ENCODE measurements around the gene ILK. TPM values are rescaled to one million over a fixed set of nuclear protein-coding genes. Genes with fewer than 3 reads are reported as not detected.

Gene ILK
- total RNA-seq, 4 donors from 2014 or later, result 59.8 to 83.8 (median 71.5) TPM

GRCh38 chr11:6623391-6624363, 20.1 kb downstream of the ILK start:
- DNase-seq (ENCODE audit: low spot score in 2 of 2), result no peak
- H3K27me3 ChIP-seq, result no peaks in the 10 kb centered on the region
- TF ChIP-seq POLR2AphosphoS5 (IDR thresholded peaks at IDR 0.05), result no peak
- TF ChIP-seq POLR2A (IDR thresholded peaks at IDR 0.05), result no peak
- TF ChIP-seq, protein P1, sequence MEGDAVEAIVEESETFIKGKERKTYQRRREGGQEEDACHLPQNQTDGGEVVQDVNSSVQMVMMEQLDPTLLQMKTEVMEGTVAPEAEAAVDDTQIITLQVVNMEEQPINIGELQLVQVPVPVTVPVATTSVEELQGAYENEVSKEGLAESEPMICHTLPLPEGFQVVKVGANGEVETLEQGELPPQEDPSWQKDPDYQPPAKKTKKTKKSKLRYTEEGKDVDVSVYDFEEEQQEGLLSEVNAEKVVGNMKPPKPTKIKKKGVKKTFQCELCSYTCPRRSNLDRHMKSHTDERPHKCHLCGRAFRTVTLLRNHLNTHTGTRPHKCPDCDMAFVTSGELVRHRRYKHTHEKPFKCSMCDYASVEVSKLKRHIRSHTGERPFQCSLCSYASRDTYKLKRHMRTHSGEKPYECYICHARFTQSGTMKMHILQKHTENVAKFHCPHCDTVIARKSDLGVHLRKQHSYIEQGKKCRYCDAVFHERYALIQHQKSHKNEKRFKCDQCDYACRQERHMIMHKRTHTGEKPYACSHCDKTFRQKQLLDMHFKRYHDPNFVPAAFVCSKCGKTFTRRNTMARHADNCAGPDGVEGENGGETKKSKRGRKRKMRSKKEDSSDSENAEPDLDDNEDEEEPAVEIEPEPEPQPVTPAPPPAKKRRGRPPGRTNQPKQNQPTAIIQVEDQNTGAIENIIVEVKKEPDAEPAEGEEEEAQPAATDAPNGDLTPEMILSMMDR (IDR thresholded peaks at IDR 0.05), result no peak
- TF ChIP-seq EP300 (IDR thresholded peaks at IDR 0.05), result no peak
- H3K4me3 ChIP-seq, result no peak overlapping the region
- no peaks in the 10 kb centered on the region for H3K9me3 ChIP-seq
- peaks cover 9% of the 10 kb centered on the region for H3K4me1 ChIP-seq
- WGBS, result 87% methylated on average over 17 of the region's 31 CpGs
- no peak overlapping the region for H3K27ac ChIP-seq
- peaks cover 45% of the 10 kb centered on the region for H3K36me3 ChIP-seq

GRCh38 chr11:6625156-6625831, 21.7 kb downstream of the ILK start:
- no peak overlapping the region for H3K4me3 ChIP-seq
- WGBS, result 92% methylated on average over 9 of the region's 12 CpGs
- H3K4me1 ChIP-seq, result peaks cover 4% of the 10 kb centered on the region
- H3K27me3 ChIP-seq, result no peaks in the 10 kb centered on the region
- H3K9me3 ChIP-seq, result no peaks in the 10 kb centered on the region
- no peak for DNase-seq (ENCODE audit: low spot score in 2 of 2)
- peaks cover 59% of the 10 kb centered on the region for H3K36me3 ChIP-seq
- no peak overlapping the region for H3K27ac ChIP-seq
- TF ChIP-seq POLR2A (IDR thresholded peaks at IDR 0.05), result no peak

- DNase-seq (ENCODE audit: low spot score in 2 of 2), result no peak
- Histone ChIP-seq H3K4me3 (no peak overlapping the region), H3K27ac (no peak overlapping the region), H3K4me1 (peaks cover 8% of the 10 kb centered on the region), H3K36me3 (peaks cover 64% of the 10 kb centered on the region), H3K9me3 (no peaks in the 10 kb centered on the region), H3K27me3 (peaks cover 3% of the 10 kb centered on the region)
- no peak for TF ChIP-seq POLR2A (IDR thresholded peaks at IDR 0.05)
- TF ChIP-seq, protein P1 (IDR thresholded peaks at IDR 0.05), result no peak
- TF ChIP-seq POLR2AphosphoS5 (IDR thresholded peaks at IDR 0.05), result no peak
- no peak for TF ChIP-seq EP300 (IDR thresholded peaks at IDR 0.05)
- WGBS, result 78% methylated on average over 15 of the region's 17 CpGs
Observed at GRCh38 chr11:6625832-6626420, 22.4 kb downstream of the ILK start.

GRCh38 chr11:6626971-6627761, 23.6 kb downstream of the ILK start:
- no peak for TF ChIP-seq EP300 (IDR thresholded peaks at IDR 0.05)
- no peak for TF ChIP-seq POLR2A (IDR thresholded peaks at IDR 0.05)
- TF ChIP-seq, protein P1 (IDR thresholded peaks at IDR 0.05), result no peak
- TF ChIP-seq POLR2AphosphoS5 (IDR thresholded peaks at IDR 0.05), result no peak
- H3K9me3 ChIP-seq, result no peaks in the 10 kb centered on the region
- peaks cover 8% of the 10 kb centered on the region for H3K4me1 ChIP-seq
- no peak for DNase-seq (ENCODE audit: low spot score in 2 of 2)
- H3K27ac ChIP-seq, result no peak overlapping the region
- H3K36me3 ChIP-seq, result peaks cover 73% of the 10 kb centered on the region
- H3K4me3 ChIP-seq, result no peak overlapping the region
- H3K27me3 ChIP-seq, result peaks cover 3% of the 10 kb centered on the region
- WGBS, result 82% methylated on average over 10 of the region's 19 CpGs

- no peak for DNase-seq (ENCODE audit: low spot score in 2 of 2)
- no peak for TF ChIP-seq EP300 (IDR thresholded peaks at IDR 0.05)
- no peak for TF ChIP-seq POLR2A (IDR thresholded peaks at IDR 0.05)
- TF ChIP-seq POLR2AphosphoS5 (IDR thresholded peaks at IDR 0.05), result no peak
- TF ChIP-seq, protein P1 (IDR thresholded peaks at IDR 0.05), result no peak
- Histone ChIP-seq H3K27ac (no peak overlapping the region), H3K4me1 (peaks cover 8% of the 10 kb centered on the region), H3K36me3 (peaks cover 80% of the 10 kb centered on the region), H3K27me3 (peaks cover 3% of the 10 kb centered on the region), H3K4me3 (no peak overlapping the region), H3K9me3 (no peaks in the 10 kb centered on the region)
- 69% methylated on average over 2 of the region's 2 CpGs for WGBS
Observed at GRCh38 chr11:6627762-6628241, 24.2 kb downstream of the ILK start.

Measured in suprapubic skin (tissue), 4 donors.